H54 (cell line): Measurements from ENCODE around the gene FAM153A.
"Not testable (repeated sequence)": the region's sequence is repeated elsewhere in the genome, so short reads cannot be mapped to it uniquely, and the experiment has no call there.

ENCODE experiments used
- DNase-seq: peaks from one replicate; pipeline ENCODE4 v3.0.0; 2011; ENCODE audit warnings: low spot score, mixed read lengths; ENCODE audit not compliant: insufficient read length
- FAIRE-seq: peaks from 3 replicates; lab custom pipeline; 2011; peaks lifted over from hg19 to GRCh38; lab: Jason Lieb, UNC

The FAM153A gene

DNA sequence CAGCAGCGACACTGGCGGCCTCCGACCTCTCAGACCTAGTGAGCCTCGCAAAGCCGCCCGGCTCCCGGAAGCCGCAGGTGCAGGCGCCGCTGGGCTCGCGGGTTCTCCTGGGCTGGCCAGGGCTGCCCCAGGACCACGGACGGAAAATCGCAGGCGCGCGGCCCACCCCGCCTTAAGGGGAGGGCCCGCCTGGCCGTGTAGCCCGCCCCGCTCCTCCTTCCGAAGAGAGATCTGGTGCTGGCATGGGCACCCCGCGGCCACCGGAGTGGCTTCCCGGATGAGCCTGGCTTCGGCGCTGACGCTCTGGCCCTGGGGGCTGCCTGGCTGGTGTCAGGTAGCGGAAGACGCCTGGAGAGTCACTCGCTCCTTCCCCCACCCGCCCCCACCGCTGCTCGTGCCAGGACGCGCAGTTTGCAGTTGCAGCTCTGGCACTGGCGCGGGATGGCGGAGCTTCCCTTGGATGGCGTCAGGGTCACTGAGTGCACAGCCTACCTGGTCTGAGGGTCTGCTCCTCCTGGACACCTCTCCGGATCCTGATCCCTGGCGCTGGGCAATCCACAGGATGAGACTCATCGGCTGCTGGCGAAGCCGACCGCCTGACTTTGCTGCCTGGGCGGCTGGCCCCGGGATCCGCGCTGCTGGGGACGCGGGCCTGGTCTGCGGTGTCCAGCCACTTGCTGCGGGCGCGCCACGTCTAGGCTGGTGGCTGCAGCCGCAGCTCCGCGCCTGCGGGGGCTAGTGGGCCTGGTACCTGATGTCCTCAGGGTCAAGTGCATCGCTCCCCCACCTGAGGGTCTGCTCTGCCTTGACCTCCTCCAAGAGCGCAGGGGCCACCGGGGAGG, at the start of gene FAM153A:
Gene FAM153A, minus strand, starts transcription at position 108 of the 842 bp plus-strand sequence.
- not testable (repeated sequence) for DNase-seq, FAIRE-seq

- FAIRE-seq = not testable (repeated sequence)
Measured at GRCh38 chr5:177832287-177832686, 49.6 kb upstream of the FAM153A start.

GRCh38 chr5:177826073-177826472, 43.4 kb upstream of the FAM153A start:
- not testable (repeated sequence) for DNase-seq, FAIRE-seq

More at GRCh38 chr5:177832287-177832686, 49.6 kb upstream of the FAM153A start:
- DNase-seq = not testable (repeated sequence)

GRCh38 chr5:177824776-177825175, 42.1 kb upstream of the FAM153A start:
- FAIRE-seq = not testable (repeated sequence)

DNA sequence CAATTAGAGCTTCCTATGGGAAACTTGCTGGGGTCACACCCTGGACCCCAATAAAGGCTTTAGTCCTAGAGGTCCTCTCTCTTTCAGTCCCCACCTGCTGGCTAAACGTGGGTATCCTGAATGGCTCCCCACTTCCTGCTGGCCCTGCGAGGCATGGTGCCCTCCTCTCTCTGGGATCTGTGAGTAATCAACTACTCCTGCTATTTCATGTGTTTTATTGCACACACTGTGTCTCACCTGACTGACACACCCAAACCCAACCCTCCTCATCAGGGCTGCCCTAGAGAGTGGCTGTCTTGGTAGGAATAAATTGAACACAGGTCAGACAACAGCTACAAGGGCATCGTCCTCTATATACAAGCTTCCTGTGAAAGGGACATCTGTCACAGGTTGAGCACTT, 39.8 kb upstream of the FAM153A start:
- FAIRE-seq, DNase-seq: not testable (repeated sequence)

More at GRCh38 chr5:177824776-177825175, 42.1 kb upstream of the FAM153A start:
- DNase-seq = not testable (repeated sequence)

GRCh38 chr5:177819664-177820063, 37.0 kb upstream of the FAM153A start:
- DNase-seq, FAIRE-seq: not testable (repeated sequence)

GRCh38 chr5:177812814-177813425, 30.2 kb upstream of the FAM153A start:
- not testable (repeated sequence) for DNase-seq, FAIRE-seq

GRCh38 chr5:177812160-177812743, 29.6 kb upstream of the FAM153A start:
- not testable (repeated sequence) for FAIRE-seq, DNase-seq

DNA sequence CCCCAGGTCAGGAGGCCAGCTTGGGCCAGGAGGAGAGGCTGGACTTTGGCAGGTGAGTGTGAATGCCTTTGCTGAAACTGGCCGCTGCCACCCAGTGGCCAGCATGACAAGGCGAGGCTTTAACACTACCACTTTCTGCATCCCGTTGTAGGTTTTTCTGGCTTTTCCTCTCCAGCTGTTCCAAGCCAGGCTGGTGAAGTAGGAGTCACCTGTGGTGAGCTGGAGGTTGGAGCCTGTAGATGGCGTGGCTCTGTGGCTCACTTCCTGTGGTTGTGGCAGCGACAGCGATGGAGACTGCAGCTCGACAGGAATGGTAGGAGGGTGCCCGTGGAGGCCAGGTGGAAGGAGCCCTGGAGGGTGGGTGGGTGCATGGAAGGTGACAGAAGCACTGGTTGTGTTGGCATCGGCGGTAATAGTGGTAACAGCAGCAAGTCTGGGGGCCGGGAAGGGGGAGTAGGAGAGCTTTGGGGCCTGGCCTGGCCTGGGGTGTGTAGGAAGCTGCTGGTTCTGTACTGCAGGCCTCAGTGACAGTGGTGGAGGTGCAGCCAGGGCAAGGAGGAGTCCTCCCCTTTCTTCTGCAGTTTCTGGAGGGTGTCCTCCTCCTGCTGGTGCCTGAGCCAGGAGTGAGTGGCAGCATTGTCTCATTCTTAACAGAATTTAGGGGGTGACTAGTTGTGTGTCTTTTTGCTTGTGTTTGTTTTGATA, 26.7 kb upstream of the FAM153A start:
- not testable (repeated sequence) for FAIRE-seq, DNase-seq

DNA sequence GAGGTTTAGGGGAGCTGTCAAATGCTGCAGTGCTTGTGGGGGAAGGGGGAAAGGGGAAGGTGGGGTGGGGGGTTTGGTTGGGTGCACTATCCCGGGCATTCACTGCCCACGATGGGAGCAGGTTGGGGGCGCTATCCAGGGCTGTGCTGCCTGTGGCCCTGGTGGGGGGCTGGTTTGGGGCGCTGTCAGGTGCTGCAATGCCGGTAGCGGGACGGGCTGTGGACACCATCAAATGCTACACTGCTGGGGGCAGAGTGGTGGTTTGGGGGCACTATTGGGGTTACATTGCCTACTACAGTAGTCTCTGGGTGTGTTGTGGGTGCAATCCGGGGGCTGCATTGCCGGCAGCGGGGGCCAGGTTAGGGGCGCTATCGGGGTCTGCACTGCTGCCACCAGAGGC, 25.7 kb upstream of the FAM153A start:
- DNase-seq, FAIRE-seq: not testable (repeated sequence)

DNA sequence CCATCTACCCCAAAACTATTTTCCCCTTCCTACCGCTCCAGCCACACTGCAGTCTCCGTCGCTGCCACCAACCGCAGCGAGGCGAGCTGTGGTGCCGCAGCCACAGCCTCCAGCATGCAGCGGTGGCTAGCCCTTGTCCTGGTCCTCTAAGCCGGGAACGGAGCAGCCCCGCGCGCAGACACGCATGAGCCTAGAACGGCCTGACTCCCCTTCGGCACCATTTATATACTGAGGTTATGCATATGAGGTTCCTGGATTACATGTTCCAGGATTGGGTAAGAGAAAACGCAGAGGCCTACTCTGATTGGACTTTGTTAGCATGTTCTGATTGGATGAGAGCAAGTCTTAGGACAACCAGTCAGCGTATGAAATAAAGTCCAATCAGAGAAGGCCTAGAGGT, 24.6 kb upstream of the FAM153A start:
- not testable (repeated sequence) for FAIRE-seq, DNase-seq

- not testable (repeated sequence) for FAIRE-seq, DNase-seq
Measured at GRCh38 chr5:177801427-177801826, 18.7 kb upstream of the FAM153A start.

GRCh38 chr5:177798237-177798840, 15.6 kb upstream of the FAM153A start:
- FAIRE-seq = not testable (repeated sequence)

DNA sequence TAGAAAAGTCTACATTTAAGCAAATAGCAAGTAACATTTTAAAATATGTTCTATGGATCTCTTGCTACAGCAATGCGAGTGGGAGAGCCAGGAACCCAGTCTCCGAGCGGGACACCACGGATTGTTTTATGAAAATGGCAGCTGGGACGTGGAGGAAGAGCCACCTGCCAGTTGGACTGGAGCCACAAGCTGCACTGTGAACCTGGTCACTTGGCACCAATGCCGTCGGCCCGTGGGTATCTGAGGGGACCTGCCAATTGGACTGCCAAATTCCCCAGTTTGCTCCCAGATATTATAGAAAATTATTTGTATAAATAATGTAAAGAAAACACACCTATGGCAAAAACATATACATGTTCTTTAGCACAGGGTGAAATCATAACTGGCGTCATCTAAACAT, 10.6 kb upstream of the FAM153A start:
- not testable (repeated sequence) for DNase-seq, FAIRE-seq

More at GRCh38 chr5:177798237-177798840, 15.6 kb upstream of the FAM153A start:
- DNase-seq = not testable (repeated sequence)

- FAIRE-seq = not testable (repeated sequence)
Measured at GRCh38 chr5:177791649-177792048, 8.9 kb upstream of the FAM153A start.

DNA sequence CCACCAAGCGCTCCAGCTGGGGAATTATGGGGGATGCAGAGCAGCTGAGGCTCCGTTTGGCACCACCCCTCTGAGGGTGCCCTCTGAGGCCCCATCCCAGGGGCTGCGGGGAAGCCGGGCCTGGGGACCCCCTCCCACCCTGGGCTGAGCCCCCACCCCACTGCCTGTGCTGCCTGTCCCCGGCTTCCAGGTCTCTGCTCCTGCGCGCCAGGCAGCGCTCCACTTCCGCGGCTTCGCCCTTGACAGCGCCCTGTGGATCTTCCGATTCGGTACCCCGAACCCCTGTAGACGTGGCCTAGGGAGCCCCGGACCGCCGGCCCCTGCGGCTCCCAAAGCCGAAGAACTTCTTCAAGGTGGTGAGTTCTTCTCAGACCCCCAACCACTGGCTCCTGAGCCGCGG, 530 bp downstream of the FAM153A start:
- DNase-seq, FAIRE-seq: not testable (repeated sequence)

More at GRCh38 chr5:177791649-177792048, 8.9 kb upstream of the FAM153A start:
- not testable (repeated sequence) for DNase-seq

GRCh38 chr5:177771206-177771605, 11.5 kb downstream of the FAM153A start:
- DNase-seq, FAIRE-seq: not testable (repeated sequence)

- FAIRE-seq = not testable (repeated sequence)
Measured at GRCh38 chr5:177770646-177771045, 12.1 kb downstream of the FAM153A start.

More at GRCh38 chr5:177770646-177771045, 12.1 kb downstream of the FAM153A start:
- not testable (repeated sequence) for DNase-seq
